GM21528 (cell line): Measurements from ENCODE around the gene SENP6.
"Not testable (repeated sequence)": the region's sequence is repeated elsewhere in the genome, so short reads cannot be mapped to it uniquely, and the experiment has no call there.

ENCODE experiments used
- ATAC-seq: cut with Tn5 transposase; IDR thresholded peaks from one replicate; pipeline ENCODE4 v1.9.1; 2021; ENCODE audit warnings: mild to moderate bottlenecking, moderate library complexity; ENCODE audit not compliant: unreplicated experiment, low FRiP score

Gene SENP6

DNA sequence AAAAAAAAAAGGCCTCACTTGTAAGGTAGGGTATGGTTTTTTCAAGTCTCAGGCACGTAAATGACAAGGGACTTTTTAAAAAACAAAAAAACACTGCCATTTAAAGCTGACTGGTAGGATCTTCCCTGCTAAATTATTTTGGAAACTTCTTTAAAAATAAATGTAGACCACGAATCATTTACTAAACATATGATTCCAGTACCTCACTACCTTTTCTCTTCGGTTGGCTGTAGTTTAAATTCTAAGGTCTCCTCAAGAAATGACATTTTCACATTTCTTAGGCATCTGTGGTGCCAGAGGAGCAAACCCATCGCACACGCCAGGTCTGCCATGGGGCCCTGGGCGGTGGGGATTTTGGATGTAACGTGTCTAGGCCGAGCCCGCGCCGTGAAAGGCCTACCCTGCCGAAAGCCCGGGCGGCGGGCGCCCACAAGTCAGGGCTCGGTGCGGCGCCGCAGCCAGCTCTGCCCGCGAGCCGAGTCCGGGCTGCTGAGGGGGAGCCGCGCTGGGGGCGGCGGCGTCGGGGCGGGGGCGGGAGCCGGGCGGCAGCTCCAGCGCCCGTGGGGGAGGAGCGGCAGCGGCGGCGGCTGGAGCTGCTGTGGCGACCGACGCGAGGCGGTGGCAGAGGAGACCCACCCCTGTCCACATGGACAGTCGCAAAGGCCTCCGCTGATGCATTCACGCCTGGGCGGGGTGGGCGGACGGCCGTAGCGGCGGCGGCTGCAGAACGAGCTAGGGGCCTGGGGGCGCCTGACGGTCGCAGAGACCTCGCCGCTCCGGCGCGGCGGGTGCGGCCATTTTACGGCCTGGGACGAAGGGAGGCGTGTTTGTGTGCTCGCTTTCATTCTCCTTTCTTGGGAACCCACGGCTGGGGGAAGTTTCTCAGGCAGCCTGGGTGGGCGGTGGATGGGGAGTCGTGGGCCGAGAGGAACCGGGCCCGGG is at the start of gene SENP6:
Gene SENP6 (plus strand): TSS at position 577 of the 942 bp plus-strand sequence. CDS start 645 bp downstream, outside the sequence.
- ATAC-seq, result peak; percentile 75

GRCh38 chr6:75556240-75556639 is 45.4 kb upstream of the SENP6 start:
- no peak for ATAC-seq

DNA sequence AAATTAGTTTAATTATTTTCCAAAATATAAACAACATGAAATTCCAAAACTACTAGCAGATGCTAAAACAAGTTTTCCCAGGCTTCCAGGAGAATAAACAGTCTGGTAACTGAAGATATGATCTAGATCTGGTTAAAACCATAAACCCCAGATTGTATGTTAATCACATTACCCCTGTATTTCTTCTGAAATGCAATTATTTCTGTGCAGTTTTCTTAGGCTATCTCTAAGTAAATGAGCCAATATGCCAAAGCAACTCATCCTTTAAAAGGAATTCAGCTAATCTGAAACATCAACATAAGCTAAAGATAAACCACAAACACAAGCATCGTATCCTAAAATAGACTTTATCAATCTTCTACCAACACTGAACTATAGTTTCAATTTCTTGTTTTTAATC is 44.6 kb upstream of the SENP6 start:
- ATAC-seq, result no peak

GRCh38 chr6:75563032-75563431 is 38.6 kb upstream of the SENP6 start:
- peak; percentile 63 for ATAC-seq

DNA sequence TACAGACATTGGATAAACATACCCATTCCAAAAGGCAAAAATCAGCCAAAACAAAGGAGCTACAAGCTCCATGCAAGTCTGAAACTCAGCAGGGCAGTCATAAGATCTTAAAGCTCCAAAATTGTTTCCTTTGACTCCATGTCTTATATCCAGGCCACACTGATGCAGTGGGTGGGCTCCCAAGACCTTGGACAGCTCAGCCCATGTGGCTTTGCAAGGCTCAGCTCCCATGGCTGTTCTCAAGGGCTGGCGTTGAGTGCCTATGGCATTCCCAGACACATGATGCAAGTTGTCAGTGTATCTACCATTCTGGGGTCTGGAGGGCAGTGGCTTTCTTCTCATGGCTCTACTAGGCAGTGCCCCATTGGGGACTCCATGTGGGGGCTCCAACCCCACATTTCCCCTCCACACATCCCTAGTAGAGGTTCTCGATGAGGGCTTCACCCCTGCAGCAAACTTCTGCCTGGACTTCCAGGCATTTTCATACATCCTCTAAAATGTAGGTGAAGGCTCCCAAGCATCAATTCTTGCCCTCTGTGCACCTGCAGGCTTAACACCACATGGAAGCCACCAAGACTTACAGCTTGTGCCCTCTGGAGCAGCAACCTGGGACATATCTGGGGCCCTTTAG is 35.4 kb upstream of the SENP6 start:
- no peak for ATAC-seq

DNA sequence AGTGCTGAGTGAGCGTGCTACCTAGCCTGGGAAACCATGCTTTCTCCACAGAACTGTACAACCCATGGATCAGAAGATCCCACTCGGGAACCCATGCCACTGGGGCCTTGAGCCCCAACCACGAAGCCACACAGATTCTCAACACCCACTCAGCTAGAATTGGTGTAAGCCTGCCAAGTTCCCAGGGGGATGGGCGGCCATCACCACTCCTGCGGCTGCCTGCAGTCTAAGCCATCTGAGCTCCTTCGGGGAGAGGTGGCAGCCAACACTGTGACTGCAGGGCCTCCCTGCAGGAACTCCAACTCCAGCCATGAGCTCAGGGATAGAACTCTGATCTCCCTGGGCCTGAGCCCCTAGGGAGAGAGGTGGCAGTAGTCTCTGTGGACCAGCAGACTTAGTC is 33.6 kb upstream of the SENP6 start:
- ATAC-seq, result no peak

GRCh38 chr6:75568965-75569364 is 32.7 kb upstream of the SENP6 start:
- ATAC-seq, result no peak

GRCh38 chr6:75570671-75571070 is 31.0 kb upstream of the SENP6 start:
- ATAC-seq, result not testable (repeated sequence)

DNA sequence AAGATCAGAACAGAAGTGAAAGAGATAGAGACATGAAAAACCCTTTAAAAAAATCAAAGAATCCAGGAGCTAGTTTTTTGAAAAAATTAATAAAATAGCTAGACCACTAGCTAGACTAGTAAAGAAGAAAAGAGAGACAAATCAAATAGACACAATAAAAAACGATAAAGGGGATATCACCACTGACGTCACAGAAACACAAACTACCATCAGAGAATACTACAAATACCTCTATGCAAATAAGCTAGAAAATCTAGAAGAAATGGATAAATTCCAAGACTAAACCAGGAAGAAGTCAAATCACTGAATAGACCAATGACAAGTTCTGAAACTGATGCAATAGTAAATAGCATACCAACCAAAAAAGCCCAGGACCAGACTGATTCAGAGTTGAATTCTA is 29.6 kb upstream of the SENP6 start:
- ATAC-seq, result no peak

- ATAC-seq, result peak; percentile 80
Observed at GRCh38 chr6:75579951-75580350, 21.7 kb upstream of the SENP6 start.

DNA sequence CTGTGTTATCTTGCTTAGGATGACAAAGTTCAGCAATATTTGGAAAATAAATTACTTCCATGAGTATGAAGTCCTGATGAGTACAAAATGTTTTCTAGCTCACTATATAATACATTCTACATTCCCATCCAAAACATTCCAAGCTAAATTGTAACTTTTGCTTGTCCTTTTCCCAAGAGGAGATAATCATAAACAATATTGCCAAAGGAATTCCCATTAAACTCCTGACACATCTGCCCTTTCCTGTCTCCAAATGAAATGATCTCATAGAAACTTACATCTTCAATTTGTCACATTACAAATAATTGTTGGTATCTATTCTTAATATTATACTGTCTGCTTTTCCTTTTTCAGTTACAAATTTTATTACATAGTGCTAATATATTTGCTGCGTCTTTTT is 20.4 kb upstream of the SENP6 start:
- no peak for ATAC-seq

DNA sequence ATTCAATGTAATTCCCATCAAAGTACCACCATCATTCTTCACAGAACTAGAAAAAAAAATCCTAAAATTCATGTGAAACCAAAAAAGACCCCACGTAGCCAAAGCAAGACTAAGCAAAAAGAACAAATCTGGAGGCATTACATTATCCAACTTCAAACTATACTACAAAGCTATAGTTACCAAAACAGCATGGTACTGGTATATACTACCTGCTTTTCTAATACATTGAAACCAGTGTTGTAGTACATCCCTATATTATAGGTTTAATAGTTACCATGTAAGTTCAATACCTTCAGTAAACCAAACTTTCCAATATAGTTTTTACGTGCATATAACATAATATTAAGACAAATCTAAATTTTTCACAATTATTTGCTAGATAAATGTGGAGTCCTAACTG is 17.1 kb upstream of the SENP6 start:
- not testable (repeated sequence) for ATAC-seq

DNA sequence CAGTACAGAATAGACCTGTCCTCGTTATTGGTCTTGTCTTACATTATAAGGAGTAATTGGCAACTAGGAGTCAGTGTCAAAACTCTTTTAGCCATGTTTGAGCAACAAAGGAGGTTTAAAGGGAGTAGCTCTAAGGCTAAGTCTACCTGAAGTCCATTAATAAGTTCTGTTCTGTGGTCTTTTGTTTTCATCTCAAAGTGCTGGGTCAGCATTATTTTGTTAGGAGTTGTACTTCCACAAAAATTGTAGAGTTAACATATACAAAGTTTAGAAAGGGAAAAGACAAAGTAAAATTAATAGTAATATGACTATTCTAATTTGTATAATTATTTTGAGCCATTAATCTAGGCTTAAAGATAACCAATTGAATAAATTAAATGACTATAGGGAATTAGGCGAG is 12.7 kb upstream of the SENP6 start:
- no peak for ATAC-seq

- no peak for ATAC-seq
Observed at GRCh38 chr6:75590370-75590769, 11.3 kb upstream of the SENP6 start.

- ATAC-seq, result not testable (repeated sequence)
Observed at GRCh38 chr6:75596380-75596779, 5.3 kb upstream of the SENP6 start.

- ATAC-seq, result no peak
Observed at GRCh38 chr6:75600768-75601167, 912 bp upstream of the SENP6 start.

- peak; percentile 38 for ATAC-seq
Observed at GRCh38 chr6:75602246-75603105, 796 bp downstream of the SENP6 start.

GRCh38 chr6:75603106-75603420 is 1.4 kb downstream of the SENP6 start:
- no peak for ATAC-seq

DNA sequence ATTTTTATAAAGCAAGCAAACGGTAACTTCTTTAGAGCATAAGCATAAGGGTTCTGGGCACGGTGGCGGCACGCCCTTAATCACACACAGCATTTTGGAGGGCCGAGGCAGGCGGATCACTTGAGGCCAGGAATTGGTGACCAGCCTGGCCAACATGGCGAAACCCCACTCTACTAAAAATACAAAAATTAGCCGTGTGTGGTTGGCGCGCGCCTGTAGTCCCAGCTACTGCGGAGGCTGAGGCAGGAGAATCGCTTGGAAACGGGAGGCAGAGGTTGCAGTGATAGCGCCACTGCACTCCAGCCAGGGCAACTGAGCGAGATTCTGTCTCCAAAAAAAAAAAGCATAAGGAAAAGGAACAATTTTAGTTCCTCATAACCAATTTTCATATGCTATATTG is 2.6 kb downstream of the SENP6 start:
- no peak for ATAC-seq

DNA sequence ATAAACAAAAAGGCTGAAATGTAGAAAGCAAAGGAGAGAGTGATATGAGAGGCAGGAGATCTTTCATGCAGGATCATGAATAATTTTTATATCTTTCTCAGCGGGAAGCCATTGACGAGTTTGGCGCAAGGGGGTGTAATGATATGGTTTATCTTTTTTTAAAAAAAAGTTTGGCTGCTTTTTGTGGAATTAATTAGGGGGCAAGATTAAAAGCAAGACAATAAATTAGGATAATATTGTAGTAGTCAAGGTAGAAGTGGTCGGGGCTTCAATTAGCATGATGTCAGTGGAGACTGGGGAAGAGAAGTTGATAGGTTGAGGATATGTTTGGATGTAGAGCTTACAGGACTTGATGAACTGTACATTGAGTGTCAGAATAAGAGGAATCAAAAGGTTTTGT is 4.0 kb downstream of the SENP6 start:
- no peak for ATAC-seq

- no peak for ATAC-seq
Observed at GRCh38 chr6:75608304-75608703, 6.6 kb downstream of the SENP6 start.
